Measurements from ENCODE around the gene CFAP57.
"Not testable (repeated sequence)": the region's sequence is repeated elsewhere in the genome, so short reads cannot be mapped to it uniquely, and the experiment has no call there.

CFAP57 gene

GRCh38 chr1:43171876-43172526 is at the start of gene CFAP57, which contains the start of gene EBNA1BP2:
CFAP57 (plus strand) TSS chr1:43172330; CDS start chr1:43172754, 424 bp downstream.
EBNA1BP2 (minus strand) TSS chr1:43172290; CDS start chr1:43172118, 172 bp downstream.
- DNase-seq = peak; percentile 88

DNA sequence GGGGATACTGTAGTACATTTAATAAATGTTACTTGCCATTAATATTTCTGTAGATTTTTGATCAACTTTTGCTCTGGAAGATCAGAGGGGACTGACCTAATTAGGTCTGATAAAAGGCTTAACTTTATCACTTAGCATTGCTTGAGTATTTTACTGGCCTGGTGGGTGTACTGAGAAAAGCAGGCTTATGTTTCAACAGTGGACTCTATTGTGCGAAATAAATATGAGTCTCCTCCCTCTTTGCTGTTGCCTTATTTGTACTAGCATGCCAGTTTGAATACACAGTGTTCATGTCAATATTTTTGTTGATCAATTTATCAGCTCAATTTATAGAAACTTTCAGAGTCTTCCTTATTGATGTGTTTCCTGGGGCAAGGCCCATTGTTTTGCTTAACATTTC is 49.1 kb upstream of the CFAP57 start:
- DNase-seq = no peak

- no peak for DNase-seq
These were observed 43.3 kb upstream of the CFAP57 start for GRCh38 chr1:43128816-43129215.

DNA sequence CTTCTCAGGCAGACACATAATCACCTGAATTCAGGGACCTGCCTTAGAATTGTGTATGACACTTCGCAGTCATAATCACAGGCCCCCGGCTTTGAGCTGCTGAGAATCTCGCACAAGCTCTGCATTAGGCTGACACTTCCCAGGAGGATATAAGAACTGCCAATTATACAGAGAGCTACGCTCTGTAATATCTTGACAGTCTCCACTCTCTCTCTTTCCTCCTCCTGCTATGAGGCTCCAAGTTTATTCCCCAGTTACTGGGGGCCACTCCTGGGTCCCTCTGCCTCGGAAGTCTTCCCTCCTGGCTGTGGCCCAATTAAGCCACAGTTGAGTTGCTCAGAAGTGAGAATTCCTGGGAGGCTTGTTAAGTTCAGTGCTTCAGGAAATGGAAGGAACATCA is 42.7 kb upstream of the CFAP57 start:
- DNase-seq = no peak

- DNase-seq = no peak
These were observed 38.1 kb upstream of the CFAP57 start for GRCh38 chr1:43134068-43134467.

DNA sequence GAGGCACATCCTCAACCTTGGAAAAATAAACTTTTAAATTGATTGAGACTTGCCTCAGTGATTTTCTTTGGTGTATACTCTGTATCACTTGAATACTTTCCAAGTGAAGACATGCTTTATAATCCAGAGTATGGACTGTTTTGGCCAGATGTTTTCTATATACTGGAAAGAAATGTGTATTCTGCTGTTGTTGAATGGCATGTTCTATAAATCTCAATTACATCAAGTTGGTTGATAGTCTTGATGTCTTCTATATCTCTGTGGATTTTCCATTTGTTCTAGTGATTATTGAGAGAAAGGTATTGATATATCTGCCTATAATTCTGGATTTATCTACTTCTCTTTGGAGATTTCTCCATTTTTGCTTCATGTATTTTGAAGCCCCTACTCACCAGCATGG is 37.5 kb upstream of the CFAP57 start:
- DNase-seq = no peak

DNA sequence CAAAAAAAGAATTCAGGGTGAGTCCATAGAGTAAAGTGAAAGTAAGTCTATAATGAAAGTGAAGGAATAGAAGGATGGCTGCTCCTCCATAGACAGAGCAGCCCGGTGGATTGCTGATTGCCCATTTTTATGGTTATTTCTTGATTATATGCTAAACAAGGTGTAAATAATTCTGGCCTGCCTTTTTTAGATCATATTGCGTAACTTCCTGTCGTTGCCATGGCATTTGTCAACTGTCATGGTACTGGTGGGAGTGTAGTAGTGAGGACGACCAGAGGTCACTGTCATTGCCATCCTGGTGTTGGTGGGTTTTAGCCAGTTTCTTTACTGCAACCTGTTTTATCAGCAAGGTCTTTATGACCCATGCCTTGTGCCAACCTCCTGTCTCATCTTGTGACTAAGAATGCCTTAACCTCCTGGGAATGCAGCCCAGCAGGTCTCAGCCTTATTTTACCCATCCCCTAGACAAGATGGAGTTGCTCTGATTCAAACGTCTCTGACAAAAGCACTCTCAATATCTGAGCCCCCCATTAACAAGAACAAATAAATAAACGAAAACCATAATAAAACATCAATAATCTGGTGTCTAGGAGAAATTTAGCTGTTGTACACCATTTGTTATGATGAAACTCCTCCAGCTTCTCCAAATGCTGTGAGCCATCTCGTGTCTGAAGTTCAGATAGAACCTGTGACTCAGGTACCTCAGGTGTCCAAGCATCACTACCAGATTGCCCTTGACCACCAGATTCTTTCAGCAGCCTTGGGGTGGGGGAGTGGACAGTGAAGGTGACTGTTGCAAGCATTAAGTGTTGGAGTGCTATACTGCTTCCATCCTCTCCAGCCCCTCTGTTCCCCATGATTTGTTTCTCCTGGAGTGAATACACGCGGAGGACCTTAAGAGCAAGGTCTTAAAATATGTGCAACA is 36.0 kb upstream of the CFAP57 start:
- DNase-seq = no peak

DNA sequence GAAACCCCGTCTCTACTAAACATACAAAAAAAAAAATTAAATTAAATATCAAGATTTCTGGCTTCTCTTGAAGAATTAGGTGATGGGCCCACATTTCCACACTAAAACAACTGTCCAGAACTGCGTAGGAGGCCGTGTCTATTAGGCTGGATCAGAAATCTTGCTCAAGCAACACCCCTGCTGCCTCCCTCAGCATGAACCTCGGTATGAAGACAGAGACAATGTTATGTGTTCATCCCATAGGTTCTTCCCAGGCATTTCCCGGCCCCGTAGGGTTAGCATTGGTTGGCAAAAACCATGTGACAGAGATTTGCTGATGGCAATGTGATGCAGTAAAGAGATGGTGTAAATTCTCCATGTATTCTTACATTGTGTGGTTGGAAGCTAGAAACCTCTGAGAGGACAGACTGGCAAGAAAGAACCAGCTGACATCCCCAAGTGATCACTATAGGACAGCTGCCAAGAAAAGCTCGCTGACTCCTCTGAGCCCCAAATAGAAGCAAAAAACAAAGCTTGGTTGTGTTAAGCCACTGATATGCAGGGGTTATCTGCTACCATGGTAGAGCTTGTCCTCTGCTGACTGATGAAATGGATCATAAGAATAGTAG is 34.6 kb upstream of the CFAP57 start:
- DNase-seq = no peak

GRCh38 chr1:43139295-43139694 is 32.8 kb upstream of the CFAP57 start:
- DNase-seq = not testable (repeated sequence)

DNA sequence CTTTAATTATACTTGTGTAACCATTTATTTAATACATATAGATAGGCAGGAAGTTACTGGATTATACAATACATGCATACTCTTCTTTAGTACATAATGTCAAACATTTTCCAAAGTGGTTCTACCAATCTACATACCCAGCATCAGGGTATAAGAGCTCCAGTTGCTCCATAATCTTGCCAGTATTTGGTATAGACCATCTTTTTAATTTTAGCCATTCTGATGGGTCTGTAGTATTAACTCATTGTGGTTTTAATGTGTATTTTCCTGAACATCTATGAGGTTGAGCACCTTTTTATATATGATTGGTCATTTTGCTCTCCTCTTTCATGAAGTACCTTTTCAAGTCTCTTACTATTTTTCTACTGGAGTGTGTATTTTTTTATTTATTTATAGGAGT is 32.1 kb upstream of the CFAP57 start:
- no peak for DNase-seq

GRCh38 chr1:43140583-43140982 is 31.5 kb upstream of the CFAP57 start:
- DNase-seq = no peak

DNA sequence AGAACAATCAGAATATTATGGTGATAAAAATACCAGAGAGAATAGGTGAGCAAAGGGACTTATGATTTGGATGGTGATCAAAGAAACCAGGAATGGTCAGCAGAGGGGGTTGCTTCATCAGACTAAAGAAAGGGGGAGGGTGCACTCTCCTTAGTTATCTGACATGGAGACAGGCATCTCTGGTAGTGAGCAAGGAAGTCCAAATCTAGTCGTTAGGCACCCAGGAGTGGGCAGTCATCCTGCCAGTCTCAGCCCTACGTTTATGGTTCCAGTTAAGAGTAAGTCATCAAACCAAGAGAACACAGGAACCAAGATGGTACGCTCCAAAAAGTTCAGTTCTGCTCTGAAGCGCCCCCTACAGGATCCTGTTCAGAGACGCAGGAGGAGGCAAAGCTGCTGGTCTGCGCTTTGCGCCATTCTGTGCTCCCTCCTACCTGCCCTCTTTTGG is 28.7 kb upstream of the CFAP57 start:
- DNase-seq = no peak

DNA sequence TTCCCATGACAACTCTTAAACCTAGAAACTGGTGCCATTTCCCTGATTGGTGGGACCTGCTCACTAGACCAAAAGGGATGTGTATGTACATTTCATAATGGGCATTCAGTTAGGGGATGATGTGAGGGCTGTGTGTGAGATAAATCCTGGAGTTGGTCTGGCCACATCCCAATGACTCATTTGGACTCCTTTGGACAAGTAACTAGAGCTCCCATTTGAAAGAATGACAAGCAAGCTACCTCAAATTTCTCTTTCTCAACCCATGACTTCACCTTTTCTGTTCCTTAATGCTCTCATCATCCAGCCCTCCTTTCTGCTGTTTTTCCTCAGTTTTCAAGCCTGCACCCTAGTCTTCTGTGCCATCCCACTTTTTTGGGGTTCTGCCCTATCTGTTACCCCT is 27.9 kb upstream of the CFAP57 start:
- DNase-seq = no peak

DNA sequence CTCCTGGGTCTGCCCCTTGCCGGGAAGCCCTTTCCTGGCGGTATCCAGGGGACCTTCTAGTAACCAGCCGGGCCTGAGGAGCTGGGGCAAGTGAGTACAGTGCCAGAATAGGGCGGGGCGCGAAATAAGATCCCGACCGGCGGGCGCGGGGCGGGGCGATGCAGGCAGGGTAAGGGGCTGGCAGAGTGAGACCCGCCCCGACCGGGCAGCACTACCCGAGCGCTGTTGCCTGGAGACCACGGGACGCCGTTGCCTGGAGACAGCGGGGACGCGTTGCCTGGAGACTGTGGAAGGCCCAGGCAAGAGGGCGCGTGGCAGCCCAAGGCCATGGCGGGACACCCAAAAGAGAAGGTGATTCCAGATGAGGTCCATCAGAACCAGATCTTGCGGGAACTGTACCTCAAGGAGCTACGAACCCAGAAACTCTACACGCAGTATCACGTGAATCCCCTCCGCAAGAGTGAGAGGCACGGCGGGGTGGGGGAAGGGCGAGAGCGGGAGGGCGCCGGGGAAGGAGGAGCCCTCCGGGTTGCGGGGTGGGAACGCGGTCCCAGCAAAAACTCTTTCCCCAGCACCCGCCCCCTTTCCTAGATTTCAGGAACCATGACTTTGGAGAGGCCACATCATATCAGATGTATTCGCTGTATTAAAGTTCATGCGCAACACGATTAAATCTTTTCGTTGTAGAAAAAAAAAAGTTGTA is 24.4 kb upstream of the CFAP57 start:
- DNase-seq = peak; percentile 23

GRCh38 chr1:43149889-43150288 is 22.2 kb upstream of the CFAP57 start:
- DNase-seq = no peak

DNA sequence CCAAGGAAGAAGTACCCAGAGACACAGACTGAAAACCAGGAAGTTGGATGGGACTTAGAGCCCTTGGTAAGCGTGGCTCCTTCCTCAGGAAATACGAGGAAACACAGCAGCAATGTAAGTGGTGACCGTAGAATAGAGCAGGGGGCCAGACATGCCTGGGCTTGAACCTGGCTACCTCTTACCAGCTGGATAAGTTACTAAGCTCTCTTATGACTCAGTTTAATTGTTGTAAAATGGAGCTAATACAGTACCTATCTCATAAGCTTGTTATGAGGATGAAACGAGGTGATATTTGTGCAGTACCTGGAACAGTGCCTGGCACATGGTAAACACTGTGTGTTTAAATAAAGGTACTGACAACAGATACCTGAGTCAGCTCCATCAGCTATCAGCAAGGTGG is 19.3 kb upstream of the CFAP57 start:
- DNase-seq = no peak

DNA sequence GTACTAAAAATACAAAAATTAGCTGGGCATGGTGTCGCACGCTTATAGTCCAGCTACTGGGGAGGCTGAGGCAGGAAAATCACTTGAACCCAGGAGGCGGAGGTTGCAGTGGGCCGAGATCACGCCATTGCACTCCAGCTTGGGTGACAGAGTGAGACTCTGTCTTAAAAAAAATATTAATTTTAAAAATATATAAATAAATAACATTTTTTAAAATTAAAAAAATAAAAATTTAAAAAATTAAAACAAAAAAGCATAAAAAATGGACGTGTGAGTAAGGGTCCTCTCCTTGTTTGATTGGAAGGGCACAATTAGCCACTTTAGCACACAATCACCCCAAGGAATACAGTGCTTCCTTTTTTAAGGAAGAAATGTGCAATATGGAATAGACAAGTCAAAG is 18.7 kb upstream of the CFAP57 start:
- no peak for DNase-seq

- DNase-seq = no peak
These were observed 16.1 kb upstream of the CFAP57 start for GRCh38 chr1:43156026-43156425.

- no peak for DNase-seq
These were observed 7.0 kb upstream of the CFAP57 start for GRCh38 chr1:43165162-43165561.

- no peak for DNase-seq
These were observed 6.4 kb upstream of the CFAP57 start for GRCh38 chr1:43165765-43166164.

- no peak for DNase-seq
These were observed 736 bp upstream of the CFAP57 start for GRCh38 chr1:43171312-43171875.

- DNase-seq = peak; percentile 81
These were observed 420 bp downstream of the CFAP57 start for GRCh38 chr1:43172527-43172972.

DNA sequence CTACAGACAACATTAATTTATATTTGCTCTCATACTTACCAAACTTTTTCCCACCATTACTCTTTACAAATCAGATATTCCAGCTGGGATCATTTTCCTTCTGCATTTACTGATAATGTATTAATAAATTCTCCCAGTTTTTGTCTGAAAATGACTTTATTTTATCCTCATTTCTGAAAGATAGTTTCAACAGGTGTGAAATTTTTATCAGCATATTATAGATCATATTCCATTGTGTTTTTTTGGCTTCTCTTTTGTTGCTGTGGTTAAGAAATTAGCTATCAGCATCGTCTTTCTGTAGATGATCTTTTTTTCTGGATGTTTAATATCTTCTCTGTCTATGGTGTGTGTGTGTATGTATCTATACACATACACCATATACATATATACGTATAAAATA is 2.7 kb downstream of the CFAP57 start:
- DNase-seq = no peak
